Vagina (tissue), 2 donors: ENCODE measurements around the gene NSD2. TPM values are rescaled to one million over a fixed set of nuclear protein-coding genes. Genes with fewer than 3 reads are reported as not detected.
"Not testable (repeated sequence)": the region's sequence is repeated elsewhere in the genome, so short reads cannot be mapped to it uniquely, and the experiment has no call there.

Source experiments
- DNase-seq, 2 donors: peaks; one replicate each; pipeline ENCODE4 v3.0.0-alpha.2; 2017; ENCODE audit errors: extremely low spot score in 2 of 2
- H3K27ac ChIP-seq: fragments of 200-600 bp; sonication (generic); one replicate; pipeline ENCODE4 v1.5.1; 2019
- H3K27me3 ChIP-seq: fragments of 200-600 bp; sonication (generic); one replicate; pipeline ENCODE4 v1.5.1; 2019
- H3K36me3 ChIP-seq, 2 donors: fragments of 200-600 bp; sonication (generic); one replicate each; pipeline ENCODE4 v1.5.1; 2017 to 2019
- H3K4me1 ChIP-seq: fragments of 200-600 bp; sonication (generic); one replicate; pipeline ENCODE4 v1.5.1; 2019
- H3K4me3 ChIP-seq, 2 donors: fragments of 200-600 bp; sonication (generic); 1 replicate in 1 of 2; 2 replicates in 1 of 2; pipeline ENCODE4 v1.5.1; 2016 to 2019
- H3K9me3 ChIP-seq: fragments of 200-600 bp; sonication (generic); one replicate; pipeline ENCODE4 v1.5.1; 2019
- POLR2A ChIP-seq, 2 donors: fragments of 450-650 bp; IDR thresholded peaks; one replicate each; pipeline ENCODE4 v1.6.1; 2017; ENCODE audit warnings: antibody characterized with exemption in 2 of 2, mild to moderate bottlenecking in 2 of 2, moderate library complexity in 2 of 2
- POLR2AphosphoS5 ChIP-seq, 2 donors: sonication (generic); formaldehyde crosslinking; IDR thresholded peaks; one replicate each; pipeline ENCODE4 v1.9.0; 2017; ENCODE audit warnings: antibody characterized with exemption in 2 of 2, mild to moderate bottlenecking in 2 of 2, low read depth in 1 of 2; ENCODE audit not compliant: insufficient read depth in 1 of 2
- intact Hi-C: fragments of 100-400 bp; cut with DNase I; formaldehyde crosslinking; loops from one replicate; pipeline ENCODE4 v1.15.1; 2023
- total RNA-seq: library from RNA; depleted of rRNA; stranded (reverse); fragments of >200 nt; gene quantifications from one replicate; pipeline ENCODE4 v1.2.3, GENCODE V29; 2016
- TF ChIP-seq, protein P1 (sequence below), 3 experiments: fragments of 450-650 bp in 2 of 3; fragments of 200-600 bp in 1 of 3; sonication (generic) in 1 of 3; IDR thresholded peaks; one replicate each; pipeline ENCODE4 v1.5.1; 2017 to 2019; ENCODE audit warnings: antibody characterized with exemption in 3 of 3, mild to moderate bottlenecking in 2 of 3, moderate library complexity in 2 of 3

The NSD2 gene
- total RNA-seq, 1 donor from 2014 or later = 38.5 TPM

GRCh38 chr4:1904042-1904441 is 32.8 kb downstream of the NSD2 start:
- TF ChIP-seq POLR2A (IDR thresholded peaks at IDR 0.05) = no peak
- TF ChIP-seq, protein P1, sequence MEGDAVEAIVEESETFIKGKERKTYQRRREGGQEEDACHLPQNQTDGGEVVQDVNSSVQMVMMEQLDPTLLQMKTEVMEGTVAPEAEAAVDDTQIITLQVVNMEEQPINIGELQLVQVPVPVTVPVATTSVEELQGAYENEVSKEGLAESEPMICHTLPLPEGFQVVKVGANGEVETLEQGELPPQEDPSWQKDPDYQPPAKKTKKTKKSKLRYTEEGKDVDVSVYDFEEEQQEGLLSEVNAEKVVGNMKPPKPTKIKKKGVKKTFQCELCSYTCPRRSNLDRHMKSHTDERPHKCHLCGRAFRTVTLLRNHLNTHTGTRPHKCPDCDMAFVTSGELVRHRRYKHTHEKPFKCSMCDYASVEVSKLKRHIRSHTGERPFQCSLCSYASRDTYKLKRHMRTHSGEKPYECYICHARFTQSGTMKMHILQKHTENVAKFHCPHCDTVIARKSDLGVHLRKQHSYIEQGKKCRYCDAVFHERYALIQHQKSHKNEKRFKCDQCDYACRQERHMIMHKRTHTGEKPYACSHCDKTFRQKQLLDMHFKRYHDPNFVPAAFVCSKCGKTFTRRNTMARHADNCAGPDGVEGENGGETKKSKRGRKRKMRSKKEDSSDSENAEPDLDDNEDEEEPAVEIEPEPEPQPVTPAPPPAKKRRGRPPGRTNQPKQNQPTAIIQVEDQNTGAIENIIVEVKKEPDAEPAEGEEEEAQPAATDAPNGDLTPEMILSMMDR (IDR thresholded peaks at IDR 0.05) = no peak
- no peak for TF ChIP-seq POLR2AphosphoS5 (IDR thresholded peaks at IDR 0.05; ENCODE audit: insufficient read depth in 1 of 2, low read depth in 1 of 2)
- Histone ChIP-seq H3K27me3 (no peaks in the 10 kb centered on the region), H3K4me1 (no peaks in the 10 kb centered on the region), H3K9me3 (no peaks in the 10 kb centered on the region), H3K4me3 (no peak overlapping the region), H3K27ac (no peak overlapping the region), H3K36me3 (peaks cover 0 to 7% of the 10 kb centered on the region in 2 donors)
- DNase-seq = no peak
- intact Hi-C loops = loop anchor here (10.0 kb wide), 1 partner anchor 139 kb away; no protein-coding TSS in a partner anchor

- Histone ChIP-seq H3K27me3 (no peaks in the 10 kb centered on the region), H3K36me3 (no peaks in the 10 kb centered on the region), H3K9me3 (no peaks in the 10 kb centered on the region), H3K4me1 (no peaks in the 10 kb centered on the region), H3K4me3 (no peak overlapping the region), H3K27ac (peak overlapping the region; percentile 52)
- TF ChIP-seq POLR2A (IDR thresholded peaks at IDR 0.05) (no peak), POLR2AphosphoS5 (IDR thresholded peaks at IDR 0.05; ENCODE audit: insufficient read depth in 1 of 2, low read depth in 1 of 2) (peak in 1 of 2 donors; percentile 44)
- no peak for DNase-seq
- intact Hi-C loops = loop anchor here (10.0 kb wide), 1 partner anchor 143 kb away; no protein-coding TSS in a partner anchor
Observed at GRCh38 chr4:1907848-1908525, 36.8 kb downstream of the NSD2 start.

DNA sequence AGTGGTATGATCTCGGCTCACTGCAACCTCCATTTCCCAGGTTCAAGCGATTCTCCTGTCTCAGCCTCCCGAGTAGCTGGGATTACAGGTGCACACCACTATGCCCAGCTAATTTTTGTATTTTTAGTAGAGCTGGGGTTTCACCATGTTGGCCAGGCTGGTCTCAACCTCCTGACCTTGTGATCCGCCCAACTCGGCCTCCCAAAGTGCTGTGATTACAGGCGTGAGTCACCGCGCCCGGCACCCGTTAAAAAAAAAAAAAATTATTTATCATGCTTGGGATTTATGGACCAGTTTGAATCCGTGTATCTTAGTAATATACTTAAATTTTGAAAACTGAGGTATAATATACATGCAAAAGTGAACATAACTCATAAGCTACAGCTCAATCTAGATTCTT is 38.5 kb downstream of the NSD2 start:
- H3K27ac ChIP-seq, H3K36me3 ChIP-seq, DNase-seq, H3K27me3 ChIP-seq, H3K4me1 ChIP-seq, H3K4me3 ChIP-seq, H3K9me3 ChIP-seq: not testable (repeated sequence)
- intact Hi-C loops = loop anchor here (10.0 kb wide), 1 partner anchor 145 kb away; no protein-coding TSS in a partner anchor

DNA sequence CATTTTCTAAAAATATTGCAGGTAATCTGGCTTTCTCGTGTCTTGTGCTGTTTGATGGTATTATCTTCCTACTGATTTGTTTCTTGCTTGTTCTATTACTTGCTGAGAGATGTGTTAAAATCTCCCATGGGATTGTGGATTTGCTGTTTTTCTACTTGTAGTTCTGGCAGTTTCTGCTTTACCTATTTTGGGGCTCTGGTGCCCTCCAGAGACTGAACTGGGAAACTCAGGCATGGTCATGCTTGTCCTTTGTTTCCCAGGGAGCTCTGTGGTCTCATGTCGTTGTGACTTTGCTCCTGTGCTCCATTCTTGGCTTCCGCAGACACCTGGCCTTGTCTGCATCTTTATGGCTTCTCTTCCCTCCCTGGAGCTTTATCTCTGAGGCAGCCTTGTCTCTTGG is 39.5 kb downstream of the NSD2 start:
- intact Hi-C loops = no loop called here
- no peak for TF ChIP-seq POLR2A (IDR thresholded peaks at IDR 0.05)
- TF ChIP-seq, protein P1 (IDR thresholded peaks at IDR 0.05) = peak in 1 of 3 experiments; percentile 21
- no peaks in the 10 kb centered on the region for H3K4me1 ChIP-seq
- DNase-seq = no peak
- no peak overlapping the region for H3K4me3 ChIP-seq
- no peak overlapping the region for H3K27ac ChIP-seq
- no peaks in the 10 kb centered on the region for H3K9me3 ChIP-seq
- H3K36me3 ChIP-seq = no peaks in the 10 kb centered on the region
- H3K27me3 ChIP-seq = no peaks in the 10 kb centered on the region

DNA sequence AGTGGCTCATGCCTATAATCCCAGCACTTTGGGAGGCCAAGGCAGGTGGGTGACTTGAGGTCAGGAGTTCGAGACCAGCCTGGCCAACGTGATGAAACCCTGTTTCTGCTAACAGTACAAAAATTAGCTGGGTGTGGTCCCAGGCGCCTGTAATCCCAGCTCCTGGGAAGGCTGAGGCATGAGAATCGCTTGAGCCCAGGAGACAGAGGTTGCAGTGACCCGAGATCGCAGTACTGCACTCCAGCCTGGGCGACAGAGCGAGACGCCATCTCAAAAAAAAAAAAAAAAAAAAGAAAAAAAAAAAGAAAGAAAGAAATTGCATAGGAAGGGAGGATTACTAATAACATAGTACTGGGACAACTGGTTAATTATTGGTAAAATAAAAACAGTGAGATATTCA is 40.1 kb downstream of the NSD2 start:
- DNase-seq, H3K4me3 ChIP-seq, H3K9me3 ChIP-seq, H3K27me3 ChIP-seq, H3K27ac ChIP-seq, H3K4me1 ChIP-seq, H3K36me3 ChIP-seq, intact Hi-C loops: not testable (repeated sequence)

GRCh38 chr4:1922821-1923220 is 51.6 kb downstream of the NSD2 start:
- H3K9me3 ChIP-seq = no peaks in the 10 kb centered on the region
- intact Hi-C loops = no loop called here
- H3K4me1 ChIP-seq = no peaks in the 10 kb centered on the region
- DNase-seq = no peak
- H3K4me3 ChIP-seq = no peak overlapping the region
- no peak overlapping the region for H3K27ac ChIP-seq
- TF ChIP-seq, protein P1 (IDR thresholded peaks at IDR 0.05) = no peak
- no peak for TF ChIP-seq POLR2A (IDR thresholded peaks at IDR 0.05)
- TF ChIP-seq POLR2AphosphoS5 (IDR thresholded peaks at IDR 0.05; ENCODE audit: insufficient read depth in 1 of 2, low read depth in 1 of 2) = no peak
- H3K36me3 ChIP-seq = peaks cover 0 to 15% of the 10 kb centered on the region in 2 donors
- H3K27me3 ChIP-seq = no peaks in the 10 kb centered on the region
